Tongue (tissue), 2 donors: ENCODE data around the gene LONP2. TPM values are rescaled to one million over a fixed set of nuclear protein-coding genes. Genes with fewer than 3 reads are reported as not detected.
"Not testable (repeated sequence)": the region's sequence is repeated elsewhere in the genome, so short reads cannot be mapped to it uniquely, and the experiment has no call there.

Experiments
- DNase-seq: peaks from one replicate; pipeline ENCODE4 v3.0.0-alpha.2; 2015
- total RNA-seq: library from RNA; depleted of rRNA; stranded (reverse); fragments of >200 nt; gene quantifications from one replicate; pipeline ENCODE4 v1.2.3, GENCODE V29; 2014

LONP2 gene
- total RNA-seq, 1 donor from 2014 or later: 69.3 TPM

- DNase-seq: no peak
Measured at GRCh38 chr16:48395375-48395774, 151.3 kb downstream of the LONP2 start.

DNA sequence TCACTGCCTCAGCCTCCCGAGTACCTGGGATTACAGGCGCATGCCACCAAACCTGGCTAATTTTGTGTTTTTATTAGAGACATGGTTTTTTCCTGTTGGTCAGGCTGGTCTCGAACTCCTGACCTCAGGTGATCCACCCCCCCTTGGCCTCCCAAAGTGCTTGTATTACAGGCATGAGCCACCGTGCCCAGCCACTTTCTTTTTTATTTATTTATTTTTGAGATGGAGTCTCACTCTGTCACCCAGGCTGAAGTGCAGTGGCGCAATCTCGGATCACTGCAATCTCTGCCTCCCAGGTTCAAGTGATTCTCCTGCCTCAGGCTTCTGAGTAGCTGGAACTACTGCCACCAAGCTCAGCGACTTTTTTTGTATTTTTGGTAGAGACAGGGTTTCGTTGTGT lies 158.4 kb downstream of the LONP2 start:
- not testable (repeated sequence) for DNase-seq

- no peak for DNase-seq
Measured at GRCh38 chr16:48405153-48405552, 161.1 kb downstream of the LONP2 start.

DNA sequence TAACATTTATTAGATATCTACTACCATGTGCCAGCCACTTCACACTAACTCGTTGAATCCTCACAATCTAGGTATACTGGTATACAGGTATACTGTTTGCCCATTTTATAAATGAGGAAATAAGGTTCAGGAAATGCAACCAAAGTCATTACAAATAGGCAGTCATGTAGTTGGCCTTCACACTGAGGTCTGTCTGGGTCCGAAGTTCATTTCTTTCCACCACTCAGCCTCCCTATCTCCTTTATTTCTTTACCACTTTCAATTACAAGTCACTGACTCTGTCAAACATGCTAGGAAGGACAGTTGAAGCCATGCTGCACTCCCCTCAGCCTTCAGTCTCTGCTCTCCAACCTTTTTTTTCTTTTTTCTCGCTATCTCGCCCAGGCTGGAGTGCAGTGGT lies 161.8 kb downstream of the LONP2 start:
- DNase-seq: no peak

Other genes with a start within 250 kb of the LONP2 start
- not detected for gene ABCC12, start 88.3 kb upstream of the LONP2 start, total RNA-seq
- gene ABCC11, start 3.2 kb downstream of the LONP2 start, total RNA-seq: 0.41 TPM
- 47.6 TPM for gene SIAH1, start 141.1 kb downstream of the LONP2 start, total RNA-seq